ENCODE results near the gene AZGP1. TPM values are rescaled to one million over a fixed set of nuclear protein-coding genes. Genes with fewer than 3 reads are reported as not detected.

AZGP1 gene
- polyA plus RNA-seq, 1 experiment = not detected

GRCh38 chr7:99923200-99923599, 52.6 kb downstream of the AZGP1 start:
- no peak for TF ChIP-seq CTCF (IDR thresholded peaks at IDR 0.05; ENCODE audit: insufficient read depth, low read depth, low read length)
- Histone ChIP-seq H3K27me3 (ENCODE audit: control insufficient read depth, insufficient read depth, low read length) (peaks cover 3% of the 10 kb centered on the region; the same call in 1 of the 2 replicates), H3K36me3 (ENCODE audit: control insufficient read depth, insufficient read depth, low read length) (no peaks in the 10 kb centered on the region), H3K4me3 (ENCODE audit: low read depth, low read length) (no peak overlapping the region)
- DNase-seq (ENCODE audit: low read depth) = no peak
- ChIA-PET POLR2A (no interaction called here), CTCF (interaction anchor here (1.2 to 1.8 kb wide), 2 partner anchors 11 to 57 kb away, joined by 4 to 5 read pairs; no protein-coding TSS in a partner anchor)

- ChIA-PET POLR2A (no interaction called here), CTCF (interaction anchor here (1.3 to 9.0 kb wide), 4 partner anchors 9 to 133 kb away, joined by 3 to 111 read pairs (median 6); partner anchors contain the start of gene GJC3)
- no peak for TF ChIP-seq CTCF (IDR thresholded peaks at IDR 0.05; ENCODE audit: insufficient read depth, low read depth, low read length)
- H3K4me3 ChIP-seq (ENCODE audit: low read depth, low read length) = peak overlapping the region; percentile 80
- no peaks in the 10 kb centered on the region for H3K27me3 ChIP-seq (ENCODE audit: control insufficient read depth, insufficient read depth, low read length)
- no peak for DNase-seq (ENCODE audit: low read depth)
- no peaks in the 10 kb centered on the region; the same call in 1 of the 2 replicates for H3K36me3 ChIP-seq (ENCODE audit: control insufficient read depth, insufficient read depth, low read length)
Measured at GRCh38 chr7:99920149-99920548, 55.7 kb downstream of the AZGP1 start.

GRCh38 chr7:99919814-99920112, 56.1 kb downstream of the AZGP1 start:
- no peak for TF ChIP-seq CTCF (IDR thresholded peaks at IDR 0.05; ENCODE audit: insufficient read depth, low read depth, low read length)
- DNase-seq (ENCODE audit: low read depth) = no peak
- H3K36me3 ChIP-seq (ENCODE audit: control insufficient read depth, insufficient read depth, low read length) = no peaks in the 10 kb centered on the region; the same call in 1 of the 2 replicates
- H3K4me3 ChIP-seq (ENCODE audit: low read depth, low read length) = peak overlapping the region; percentile 80
- ChIA-PET POLR2A (no interaction called here), CTCF (interaction anchor here (1.1 to 9.0 kb wide), 5 partner anchors 10 to 133 kb away, joined by 3 to 111 read pairs (median 6); partner anchors contain the start of gene GJC3)
- no peaks in the 10 kb centered on the region for H3K27me3 ChIP-seq (ENCODE audit: control insufficient read depth, insufficient read depth, low read length)

GRCh38 chr7:99918959-99919813, 56.6 kb downstream of the AZGP1 start, which contains the start of gene TRIM4:
TRIM4 (minus strand) TSS chr7:99919530; CDS start chr7:99919401, 129 bp downstream.
- no peaks in the 10 kb centered on the region for H3K27me3 ChIP-seq (ENCODE audit: control insufficient read depth, insufficient read depth, low read length)
- no peaks in the 10 kb centered on the region; the same call in 1 of the 2 replicates for H3K36me3 ChIP-seq (ENCODE audit: control insufficient read depth, insufficient read depth, low read length)
- TF ChIP-seq CTCF (IDR thresholded peaks at IDR 0.05; ENCODE audit: insufficient read depth, low read depth, low read length) = peak; percentile 11; the same call in 1 of the 2 replicates
- peak within 1 kb of the TSS; percentile 80 for H3K4me3 ChIP-seq (ENCODE audit: low read depth, low read length)
- DNase-seq (ENCODE audit: low read depth) = peak; percentile 68
- CTCF ChIA-PET = interaction anchor here (0.6 to 9.0 kb wide), 6 partner anchors 10 to 482 kb away, joined by 3 to 111 read pairs (median 4); partner anchors contain the start of gene GJC3
- POLR2A ChIA-PET = interaction anchor here (0.5 kb wide), 1 partner anchor 480 kb away, joined by 3 read pairs; the partner anchor contains the start of genes CPSF4 and PTCD1

Small RNAs within 50 kb of the gene (small RNA-seq; reads per million reads assigned to genes)
- gene RF00019 (ENCODE audit: insufficient read length, low read depth, low replicate concordance) (not detected), gene RF00561 (ENCODE audit: insufficient read length, low read depth, low replicate concordance) (not detected)

Other genes with a start within 250 kb of the AZGP1 start
- not detected in 2 replicates for gene CYP3A7, start 240.8 kb downstream of the AZGP1 start, polyA plus RNA-seq (2011; rRNA removed)
- not detected in 2 replicates for gene CYP3A4, start 191.8 kb downstream of the AZGP1 start, polyA plus RNA-seq (2011; rRNA removed)
- not detected in 2 replicates for gene CYP3A43, start 148.0 kb downstream of the AZGP1 start, polyA plus RNA-seq (2011; rRNA removed)
- not detected in 2 replicates for gene OR2AE1, start 99.0 kb downstream of the AZGP1 start, polyA plus RNA-seq (2011; rRNA removed)
- 18.6 and 25.4 TPM in 2 replicates for gene TRIM4, start 56.5 kb downstream of the AZGP1 start, polyA plus RNA-seq (2011; rRNA removed)
- not detected in 2 replicates for gene GJC3, start 46.4 kb downstream of the AZGP1 start, polyA plus RNA-seq (2011; rRNA removed)
- gene ZKSCAN1, start 39.6 kb upstream of the AZGP1 start, polyA plus RNA-seq (2011; rRNA removed) = 24.5 and 25.8 TPM in 2 replicates
- gene ZSCAN21, start 73.7 kb upstream of the AZGP1 start, polyA plus RNA-seq (2011; rRNA removed) = 10.3 and 10.6 TPM in 2 replicates
- 17.2 and 17.4 TPM in 2 replicates for gene ZNF3, start 105.7 kb upstream of the AZGP1 start, polyA plus RNA-seq (2011; rRNA removed)
- gene COPS6, start 112.9 kb upstream of the AZGP1 start, polyA plus RNA-seq (2011; rRNA removed) = 195 and 234 TPM in 2 replicates
- 53.8 and 89.0 TPM in 2 replicates for gene MCM7, start 125.4 kb upstream of the AZGP1 start, polyA plus RNA-seq (2011; rRNA removed)
- gene AP4M1, start 125.6 kb upstream of the AZGP1 start, polyA plus RNA-seq (2011; rRNA removed) = 14.3 and 15.2 TPM in 2 replicates
- 18.2 and 39.5 TPM in 2 replicates for gene TAF6, start 143.3 kb upstream of the AZGP1 start, polyA plus RNA-seq (2011; rRNA removed)
- gene CNPY4, start 143.6 kb upstream of the AZGP1 start, polyA plus RNA-seq (2011; rRNA removed) = 20.9 and 23.5 TPM in 2 replicates
- 1.2 and 1.6 TPM in 2 replicates for gene MBLAC1, start 150.9 kb upstream of the AZGP1 start, polyA plus RNA-seq (2011; rRNA removed)
- gene LAMTOR4, start 172.9 kb upstream of the AZGP1 start, polyA plus RNA-seq (2011; rRNA removed) = 125 and 193 TPM in 2 replicates
- 3.2 and 5.8 TPM in 2 replicates for gene TRAPPC14, start 182.7 kb upstream of the AZGP1 start, polyA plus RNA-seq (2011; rRNA removed)
- 8.1 and 12.1 TPM in 2 replicates for gene GAL3ST4, start 192.6 kb upstream of the AZGP1 start, polyA plus RNA-seq (2011; rRNA removed)
- 1.3 and 1.9 TPM in 2 replicates for gene GPC2, start 201.3 kb upstream of the AZGP1 start, polyA plus RNA-seq (2011; rRNA removed)
- 0.44 and 0.61 TPM in 2 replicates for gene STAG3, start 201.9 kb upstream of the AZGP1 start, polyA plus RNA-seq (2011; rRNA removed)
- gene PVRIG, start 243.9 kb upstream of the AZGP1 start, polyA plus RNA-seq (2011; rRNA removed) = not detected in 2 replicates